Panc1 (cell line): ENCODE results near the gene CCDC192. TPM values are rescaled to one million over a fixed set of nuclear protein-coding genes. Genes with fewer than 3 reads are reported as not detected.

Source experiments
- ATAC-seq: fragments of 200-7000 bp; cut with Tn5 transposase; 2 replicates; pipeline ENCODE4 v1.9.1; 2020; ENCODE audit warnings: mild to moderate bottlenecking, moderate library complexity
- BruUV-seq: library from RNA; stranded (reverse); fragments of 400-500 nt; replicated peaks from 2 replicates; lab custom pipeline; 2021; lab: Mats Ljungman, UMichigan
- CTCF ChIA-PET: fragments of 300-600 bp; sonication (Branson Sonifier 250); formaldehyde crosslinking; loops from one replicate; lab custom pipeline; 2022; ENCODE audit warnings: antibody characterized with exemption; lab: Charles Lee
- POLR2A ChIA-PET: fragments of 300-600 bp; sonication (Branson Sonifier 250); formaldehyde crosslinking; loops from one replicate; lab custom pipeline; 2022; ENCODE audit warnings: antibody characterized with exemption; lab: Charles Lee
- DNase-seq: peaks from one replicate; pipeline ENCODE4 v3.0.0-alpha.2; 2010; ENCODE audit warnings: low read depth, low spot score
- H3K27ac ChIP-seq: 2 replicates; pipeline ENCODE4 v1.5.1; 2011; ENCODE audit warnings: mild to moderate bottlenecking, low read length, inconsistent platforms
- H3K27me3 ChIP-seq: fragments of 200-500 bp; sonication (Bioruptor generic); 2 replicates; pipeline ENCODE4 v1.6.0; 2014; ENCODE audit warnings: low read length, inconsistent platforms; ENCODE audit not compliant: control insufficient read depth, insufficient read depth
- H3K36me3 ChIP-seq: fragments of 200-500 bp; sonication (Bioruptor generic); 2 replicates; pipeline ENCODE4 v1.5.1; 2014; ENCODE audit warnings: inconsistent platforms, mild to moderate bottlenecking, low read length, moderate library complexity; ENCODE audit not compliant: control insufficient read depth, insufficient read depth
- H3K4me1 ChIP-seq: 2 replicates; pipeline ENCODE4 v1.5.1; 2011; ENCODE audit warnings: inconsistent platforms, mild to moderate bottlenecking, low read length, moderate library complexity; ENCODE audit not compliant: control insufficient read depth, insufficient read depth
- H3K4me3 ChIP-seq, 2 experiments: 2 replicates each; pipeline ENCODE4 v1.5.1; 2011 to 2012; ENCODE audit warnings: low read depth in 2 of 2, low read length in 2 of 2, mild to moderate bottlenecking in 2 of 2, inconsistent platforms in 1 of 2, moderate library complexity in 1 of 2
- H3K9me3 ChIP-seq: fragments of 200-500 bp; sonication (Bioruptor generic); 2 replicates; pipeline ENCODE4 v1.5.1; 2014; ENCODE audit warnings: low read depth, mild to moderate bottlenecking, inconsistent platforms, low read length, moderate library complexity; ENCODE audit not compliant: control insufficient read depth, insufficient read depth
- POLR2AphosphoS5 ChIP-seq: IDR thresholded peaks from 2 replicates; pipeline ENCODE4 v1.6.1; 2012; ENCODE audit warnings: mild to moderate bottlenecking, low read depth, low read length, moderate library complexity
- SIN3A ChIP-seq: IDR thresholded peaks from 2 replicates; pipeline ENCODE4 v1.6.1; 2012; ENCODE audit warnings: low read depth, mild to moderate bottlenecking, low read length, moderate library complexity, borderline replicate concordance; ENCODE audit not compliant: insufficient read depth
- TCF7L2 ChIP-seq: IDR thresholded peaks from 2 replicates; pipeline ENCODE4 v1.6.1; 2011; ENCODE audit warnings: mild to moderate bottlenecking, low read depth, low read length, inconsistent platforms
- in situ Hi-C: cut with HindIII; loops from 2 replicates; pipeline ENCODE4 v1.10.0; 2016; ENCODE audit warnings: low sequenced_read_pairs, low pct_unique_long_range_greater_than_20kb
- intact Hi-C: fragments of 100-400 bp; cut with micrococcal nuclease; formaldehyde crosslinking; loops from one replicate; pipeline ENCODE4 v1.10.0; 2022; ENCODE audit not compliant: unreplicated experiment
- total RNA-seq: library from RNA; stranded (reverse); gene quantifications from one replicate; pipeline ENCODE4 v1.2.1, GENCODE V29; 2021; ENCODE audit not compliant: unreplicated experiment
- TF ChIP-seq, protein P1 (sequence below), 2 experiments: IDR thresholded peaks; 2 replicates each; pipeline ENCODE4 v1.6.1; 2011 to 2012; ENCODE audit warnings: low read depth in 2 of 2, control low read depth in 1 of 2, low read length in 1 of 2, mild to moderate bottlenecking in 1 of 2, moderate library complexity in 1 of 2; ENCODE audit not compliant: insufficient read depth in 1 of 2
- TF ChIP-seq, protein P2 (sequence below): fragments of 450-650 bp; IDR thresholded peaks from 2 replicates; pipeline ENCODE4 v1.5.1; 2017; ENCODE audit warnings: mild to moderate bottlenecking

The CCDC192 gene
- total RNA-seq, 1 experiment from 2014 or later, result not detected

DNA sequence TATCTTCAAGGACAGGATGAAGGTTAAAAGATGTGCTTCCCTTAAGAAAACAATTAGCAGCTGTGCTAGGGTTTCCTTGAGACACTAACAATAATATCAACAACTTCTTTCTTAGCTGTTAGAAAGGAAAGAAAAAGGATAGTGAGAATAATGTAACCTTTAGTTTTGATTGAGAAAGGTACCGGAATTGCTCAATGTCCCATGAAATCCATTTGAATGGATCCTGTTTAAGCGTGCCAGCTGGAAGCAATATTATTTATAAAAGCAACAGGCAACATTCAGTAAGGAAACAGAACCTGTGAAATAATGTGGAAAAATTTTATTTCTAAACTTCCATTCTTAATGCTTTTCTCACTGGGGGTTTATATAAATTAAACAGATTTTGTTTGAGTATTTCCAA is 120.9 kb downstream of the CCDC192 start:
- no peak overlapping the region for H3K27ac ChIP-seq
- H3K9me3 ChIP-seq, result no peaks in the 10 kb centered on the region
- DNase-seq (no peak), ATAC-seq (no peak)
- no TSS peak for BruUV-seq
- TF ChIP-seq SIN3A (no peak), TCF7L2 (no peak)
- TF ChIP-seq, protein P1, sequence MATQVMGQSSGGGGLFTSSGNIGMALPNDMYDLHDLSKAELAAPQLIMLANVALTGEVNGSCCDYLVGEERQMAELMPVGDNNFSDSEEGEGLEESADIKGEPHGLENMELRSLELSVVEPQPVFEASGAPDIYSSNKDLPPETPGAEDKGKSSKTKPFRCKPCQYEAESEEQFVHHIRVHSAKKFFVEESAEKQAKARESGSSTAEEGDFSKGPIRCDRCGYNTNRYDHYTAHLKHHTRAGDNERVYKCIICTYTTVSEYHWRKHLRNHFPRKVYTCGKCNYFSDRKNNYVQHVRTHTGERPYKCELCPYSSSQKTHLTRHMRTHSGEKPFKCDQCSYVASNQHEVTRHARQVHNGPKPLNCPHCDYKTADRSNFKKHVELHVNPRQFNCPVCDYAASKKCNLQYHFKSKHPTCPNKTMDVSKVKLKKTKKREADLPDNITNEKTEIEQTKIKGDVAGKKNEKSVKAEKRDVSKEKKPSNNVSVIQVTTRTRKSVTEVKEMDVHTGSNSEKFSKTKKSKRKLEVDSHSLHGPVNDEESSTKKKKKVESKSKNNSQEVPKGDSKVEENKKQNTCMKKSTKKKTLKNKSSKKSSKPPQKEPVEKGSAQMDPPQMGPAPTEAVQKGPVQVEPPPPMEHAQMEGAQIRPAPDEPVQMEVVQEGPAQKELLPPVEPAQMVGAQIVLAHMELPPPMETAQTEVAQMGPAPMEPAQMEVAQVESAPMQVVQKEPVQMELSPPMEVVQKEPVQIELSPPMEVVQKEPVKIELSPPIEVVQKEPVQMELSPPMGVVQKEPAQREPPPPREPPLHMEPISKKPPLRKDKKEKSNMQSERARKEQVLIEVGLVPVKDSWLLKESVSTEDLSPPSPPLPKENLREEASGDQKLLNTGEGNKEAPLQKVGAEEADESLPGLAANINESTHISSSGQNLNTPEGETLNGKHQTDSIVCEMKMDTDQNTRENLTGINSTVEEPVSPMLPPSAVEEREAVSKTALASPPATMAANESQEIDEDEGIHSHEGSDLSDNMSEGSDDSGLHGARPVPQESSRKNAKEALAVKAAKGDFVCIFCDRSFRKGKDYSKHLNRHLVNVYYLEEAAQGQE (IDR thresholded peaks at IDR 0.05; ENCODE audit: insufficient read depth in 1 of 2, low read depth in 2 of 2, low read length in 1 of 2), result no peak
- ChIA-PET POLR2A (no interaction called here), CTCF (no interaction called here)
- in situ Hi-C loops, result no loop called here
- intact Hi-C loops, result no loop called here
- no peaks in the 10 kb centered on the region for H3K36me3 ChIP-seq
- H3K4me3 ChIP-seq, result no peak overlapping the region
- H3K27me3 ChIP-seq, result no peaks in the 10 kb centered on the region
- no peaks in the 10 kb centered on the region for H3K4me1 ChIP-seq

DNA sequence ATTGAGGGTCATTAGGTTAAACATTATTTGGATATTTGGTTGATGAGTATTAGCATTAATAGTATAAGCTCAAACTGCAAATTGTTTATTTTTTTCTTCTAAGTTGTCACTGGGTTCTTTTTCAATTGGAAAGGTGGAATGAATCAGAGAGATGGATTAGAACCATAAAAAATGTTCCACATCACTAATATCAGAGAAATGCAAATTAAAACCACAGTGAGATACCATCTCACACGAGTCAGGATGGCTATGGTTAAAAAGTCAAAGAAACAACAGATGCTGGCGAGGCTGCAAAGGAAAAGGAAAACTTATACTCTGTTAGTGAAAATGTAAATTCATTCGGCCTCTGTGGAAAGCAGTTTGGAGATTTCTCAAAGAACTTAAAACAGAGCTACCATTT is 122.8 kb downstream of the CCDC192 start:
- in situ Hi-C loops (no loop called here), intact Hi-C loops (no loop called here)
- H3K9me3 ChIP-seq, result no peaks in the 10 kb centered on the region
- CTCF ChIA-PET, result no interaction called here
- POLR2A ChIA-PET, result no interaction called here
- no peak overlapping the region for H3K27ac ChIP-seq
- BruUV-seq, result no TSS peak
- ATAC-seq (no peak), DNase-seq (no peak)
- H3K4me1 ChIP-seq, result no peaks in the 10 kb centered on the region
- no peaks in the 10 kb centered on the region for H3K27me3 ChIP-seq
- H3K4me3 ChIP-seq, result no peak overlapping the region
- H3K36me3 ChIP-seq, result no peaks in the 10 kb centered on the region
- TF ChIP-seq, protein P2, sequence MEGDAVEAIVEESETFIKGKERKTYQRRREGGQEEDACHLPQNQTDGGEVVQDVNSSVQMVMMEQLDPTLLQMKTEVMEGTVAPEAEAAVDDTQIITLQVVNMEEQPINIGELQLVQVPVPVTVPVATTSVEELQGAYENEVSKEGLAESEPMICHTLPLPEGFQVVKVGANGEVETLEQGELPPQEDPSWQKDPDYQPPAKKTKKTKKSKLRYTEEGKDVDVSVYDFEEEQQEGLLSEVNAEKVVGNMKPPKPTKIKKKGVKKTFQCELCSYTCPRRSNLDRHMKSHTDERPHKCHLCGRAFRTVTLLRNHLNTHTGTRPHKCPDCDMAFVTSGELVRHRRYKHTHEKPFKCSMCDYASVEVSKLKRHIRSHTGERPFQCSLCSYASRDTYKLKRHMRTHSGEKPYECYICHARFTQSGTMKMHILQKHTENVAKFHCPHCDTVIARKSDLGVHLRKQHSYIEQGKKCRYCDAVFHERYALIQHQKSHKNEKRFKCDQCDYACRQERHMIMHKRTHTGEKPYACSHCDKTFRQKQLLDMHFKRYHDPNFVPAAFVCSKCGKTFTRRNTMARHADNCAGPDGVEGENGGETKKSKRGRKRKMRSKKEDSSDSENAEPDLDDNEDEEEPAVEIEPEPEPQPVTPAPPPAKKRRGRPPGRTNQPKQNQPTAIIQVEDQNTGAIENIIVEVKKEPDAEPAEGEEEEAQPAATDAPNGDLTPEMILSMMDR, result no peak
- TF ChIP-seq POLR2AphosphoS5 (no peak), SIN3A (no peak), TCF7L2 (no peak)
- TF ChIP-seq, protein P1 (IDR thresholded peaks at IDR 0.05; ENCODE audit: insufficient read depth in 1 of 2, low read depth in 2 of 2, low read length in 1 of 2), result no peak
